SK-N-SH treated with all-trans-retinoic acid at 6 μM for 48 hours (cell line): ENCODE measurements around the gene RBM17.
"Not testable (repeated sequence)": the region's sequence is repeated elsewhere in the genome, so short reads cannot be mapped to it uniquely, and the experiment has no call there.

Source experiments
- ATAC-seq: fragments of 200-7000 bp; cut with Tn5 transposase; 3 replicates; pipeline ENCODE4 v1.9.1; 2020; ENCODE audit warnings: mild to moderate bottlenecking, moderate library complexity
- BACH2 ChIP-seq: fragments of 250-450 bp; sonication (Bioruptor Pico); IDR thresholded peaks from 2 replicates; pipeline ENCODE4 v1.9.0; 2021; ENCODE audit warnings: mild to moderate bottlenecking, borderline replicate concordance
- CSDC2 ChIP-seq: fragments of 250-450 bp; sonication (Bioruptor Pico); IDR thresholded peaks from 2 replicates; pipeline ENCODE4 v1.5.0; 2020; ENCODE audit warnings: mild to moderate bottlenecking, moderate library complexity
- ESRRG ChIP-seq: fragments of 250-450 bp; sonication (Bioruptor Pico); IDR thresholded peaks from 2 replicates; pipeline ENCODE4 v1.6.1; 2021; ENCODE audit warnings: mild to moderate bottlenecking
- GLIS3 ChIP-seq: fragments of 250-450 bp; sonication (Bioruptor Pico); IDR thresholded peaks from 2 replicates; pipeline ENCODE4 v1.5.0; 2020; ENCODE audit warnings: mild to moderate bottlenecking, moderate library complexity
- ISL1 ChIP-seq: fragments of 250-450 bp; sonication (Bioruptor Pico); IDR thresholded peaks from 2 replicates; pipeline ENCODE4 v2.1.2; 2022; ENCODE audit warnings: mild to moderate bottlenecking, moderate library complexity
- OSR1 ChIP-seq: fragments of 250-450 bp; sonication (Bioruptor Pico); IDR thresholded peaks from 2 replicates; pipeline ENCODE4 v1.8.0; 2022; ENCODE audit warnings: moderate library complexity, mild to moderate bottlenecking, inconsistent platforms
- PPARA ChIP-seq: fragments of 250-450 bp; sonication (Bioruptor Pico); IDR thresholded peaks from 2 replicates; pipeline ENCODE4 v1.5.0; 2020; ENCODE audit warnings: mild to moderate bottlenecking, borderline replicate concordance
- RARB ChIP-seq: fragments of 250-450 bp; sonication (Bioruptor Pico); IDR thresholded peaks from 2 replicates; pipeline ENCODE4 v1.8.0; 2021; ENCODE audit warnings: mild to moderate bottlenecking, moderate library complexity
- SNAI2 ChIP-seq: fragments of 250-450 bp; sonication (Bioruptor Pico); IDR thresholded peaks from 2 replicates; pipeline ENCODE4 v1.5.0; 2020; ENCODE audit warnings: mild to moderate bottlenecking, moderate library complexity
- TCF4 ChIP-seq: fragments of 250-450 bp; sonication (Bioruptor Pico); IDR thresholded peaks from 2 replicates; pipeline ENCODE4 v1.8.0; 2021; ENCODE audit warnings: mild to moderate bottlenecking, moderate library complexity, borderline replicate concordance
- TOX ChIP-seq: fragments of 250-450 bp; sonication (Bioruptor Pico); IDR thresholded peaks from 2 replicates; pipeline ENCODE4 v1.8.0; 2021; ENCODE audit warnings: mild to moderate bottlenecking, moderate library complexity, borderline replicate concordance
- ZC3H10 ChIP-seq: fragments of 250-450 bp; sonication (Bioruptor Pico); IDR thresholded peaks from 2 replicates; pipeline ENCODE4 v1.5.1; 2021; ENCODE audit warnings: mild to moderate bottlenecking, moderate library complexity
- ZFP3 ChIP-seq: fragments of 250-450 bp; sonication (Bioruptor Pico); IDR thresholded peaks from 2 replicates; pipeline ENCODE4 v1.5.0; 2020; ENCODE audit warnings: mild to moderate bottlenecking, moderate library complexity
- ZFP30 ChIP-seq: fragments of 450-650 bp; formaldehyde crosslinking; IDR thresholded peaks from 2 replicates; pipeline ENCODE4 v1.5.0; 2022; ENCODE audit warnings: mild to moderate bottlenecking, moderate library complexity
- ZNF565 ChIP-seq: fragments of 450-650 bp; formaldehyde crosslinking; conservative IDR thresholded peaks from 2 replicates; pipeline ENCODE4 v1.5.0; 2020; ENCODE audit warnings: low read depth, mild to moderate bottlenecking, moderate library complexity
- ZNF70 ChIP-seq: fragments of 450-650 bp; formaldehyde crosslinking; IDR thresholded peaks from 2 replicates; pipeline ENCODE4 v1.5.0; 2020; ENCODE audit warnings: mild to moderate bottlenecking, moderate library complexity
- ZNF8 ChIP-seq: fragments of 450-650 bp; formaldehyde crosslinking; IDR thresholded peaks from 2 replicates; pipeline ENCODE4 v1.5.0; 2020; ENCODE audit warnings: mild to moderate bottlenecking, moderate library complexity
- TF ChIP-seq, protein P1 (sequence below): fragments of 250-450 bp; sonication (Bioruptor Pico); IDR thresholded peaks from 2 replicates; pipeline ENCODE4 v1.5.1; 2021; ENCODE audit warnings: mild to moderate bottlenecking, moderate library complexity
- TF ChIP-seq, protein P2 (sequence below): fragments of 250-450 bp; sonication (Bioruptor Pico); IDR thresholded peaks from 2 replicates; pipeline ENCODE4 v1.8.0; 2021; ENCODE audit warnings: low read depth, mild to moderate bottlenecking, moderate library complexity, borderline replicate concordance
- TF ChIP-seq, protein P3 (sequence below): fragments of 250-450 bp; sonication (Bioruptor Pico); IDR thresholded peaks from 2 replicates; pipeline ENCODE4 v1.8.0; 2020; ENCODE audit warnings: mild to moderate bottlenecking, moderate library complexity, borderline replicate concordance
- TF ChIP-seq, protein P4 (sequence below): fragments of 250-450 bp; sonication (Bioruptor Pico); IDR thresholded peaks from 2 replicates; pipeline ENCODE4 v1.5.0; 2020; ENCODE audit warnings: mild to moderate bottlenecking, moderate library complexity

RBM17 gene

DNA sequence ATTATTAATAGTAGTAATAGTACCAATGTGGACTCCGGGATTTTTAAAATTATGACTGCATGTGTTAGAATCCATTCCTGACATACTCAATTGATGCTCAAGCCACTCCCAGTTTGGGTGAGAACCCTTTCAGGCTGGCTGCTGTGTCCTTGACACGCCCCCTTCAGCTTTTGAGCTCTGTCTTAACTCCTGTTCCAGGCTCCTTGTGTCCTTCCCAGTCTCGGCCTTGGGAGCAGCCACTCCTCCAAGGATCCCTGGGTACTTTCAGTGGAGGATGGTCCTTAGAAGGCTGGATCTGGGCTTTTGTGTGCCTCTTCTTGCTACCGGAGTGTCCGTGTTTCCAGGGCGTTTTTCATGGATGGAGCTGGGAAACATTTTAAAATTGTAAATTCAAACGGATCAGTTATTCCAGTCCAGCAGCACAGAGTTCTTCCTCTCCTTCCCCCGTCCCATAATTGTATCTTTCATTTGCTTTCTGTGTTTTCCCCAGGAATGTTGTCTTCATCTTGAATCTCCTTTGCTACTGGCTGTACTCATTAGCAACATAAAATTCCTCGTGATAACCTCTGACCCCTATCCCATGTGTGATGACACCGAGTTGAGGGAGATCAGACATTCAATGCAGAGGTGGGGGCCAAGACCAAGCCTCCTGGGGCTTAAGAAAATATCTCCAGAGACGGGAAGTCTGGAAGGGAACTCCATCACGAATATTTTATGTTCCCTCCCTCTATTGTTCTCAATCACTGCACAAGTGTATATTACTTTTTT is 73.9 kb downstream of the RBM17 start:
- TF ChIP-seq TCF4 (CRISPR knock-in tag) (no peak), TOX (no peak), ZFP30 (CRISPR knock-in tag) (no peak), ESRRG (CRISPR knock-in tag) (no peak), OSR1 (CRISPR knock-in tag) (no peak), ISL1 (CRISPR knock-in tag) (no peak), ZNF565 (CRISPR knock-in tag) (no peak), ZNF8 (no peak), PPARA (no peak)
- TF ChIP-seq, protein P1, sequence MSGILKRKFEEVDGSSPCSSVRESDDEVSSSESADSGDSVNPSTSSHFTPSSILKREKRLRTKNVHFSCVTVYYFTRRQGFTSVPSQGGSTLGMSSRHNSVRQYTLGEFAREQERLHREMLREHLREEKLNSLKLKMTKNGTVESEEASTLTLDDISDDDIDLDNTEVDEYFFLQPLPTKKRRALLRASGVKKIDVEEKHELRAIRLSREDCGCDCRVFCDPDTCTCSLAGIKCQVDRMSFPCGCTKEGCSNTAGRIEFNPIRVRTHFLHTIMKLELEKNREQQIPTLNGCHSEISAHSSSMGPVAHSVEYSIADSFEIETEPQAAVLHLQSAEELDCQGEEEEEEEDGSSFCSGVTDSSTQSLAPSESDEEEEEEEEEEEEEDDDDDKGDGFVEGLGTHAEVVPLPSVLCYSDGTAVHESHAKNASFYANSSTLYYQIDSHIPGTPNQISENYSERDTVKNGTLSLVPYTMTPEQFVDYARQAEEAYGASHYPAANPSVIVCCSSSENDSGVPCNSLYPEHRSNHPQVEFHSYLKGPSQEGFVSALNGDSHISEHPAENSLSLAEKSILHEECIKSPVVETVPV (CRISPR knock-in tag), result no peak
- no peak for ATAC-seq

DNA sequence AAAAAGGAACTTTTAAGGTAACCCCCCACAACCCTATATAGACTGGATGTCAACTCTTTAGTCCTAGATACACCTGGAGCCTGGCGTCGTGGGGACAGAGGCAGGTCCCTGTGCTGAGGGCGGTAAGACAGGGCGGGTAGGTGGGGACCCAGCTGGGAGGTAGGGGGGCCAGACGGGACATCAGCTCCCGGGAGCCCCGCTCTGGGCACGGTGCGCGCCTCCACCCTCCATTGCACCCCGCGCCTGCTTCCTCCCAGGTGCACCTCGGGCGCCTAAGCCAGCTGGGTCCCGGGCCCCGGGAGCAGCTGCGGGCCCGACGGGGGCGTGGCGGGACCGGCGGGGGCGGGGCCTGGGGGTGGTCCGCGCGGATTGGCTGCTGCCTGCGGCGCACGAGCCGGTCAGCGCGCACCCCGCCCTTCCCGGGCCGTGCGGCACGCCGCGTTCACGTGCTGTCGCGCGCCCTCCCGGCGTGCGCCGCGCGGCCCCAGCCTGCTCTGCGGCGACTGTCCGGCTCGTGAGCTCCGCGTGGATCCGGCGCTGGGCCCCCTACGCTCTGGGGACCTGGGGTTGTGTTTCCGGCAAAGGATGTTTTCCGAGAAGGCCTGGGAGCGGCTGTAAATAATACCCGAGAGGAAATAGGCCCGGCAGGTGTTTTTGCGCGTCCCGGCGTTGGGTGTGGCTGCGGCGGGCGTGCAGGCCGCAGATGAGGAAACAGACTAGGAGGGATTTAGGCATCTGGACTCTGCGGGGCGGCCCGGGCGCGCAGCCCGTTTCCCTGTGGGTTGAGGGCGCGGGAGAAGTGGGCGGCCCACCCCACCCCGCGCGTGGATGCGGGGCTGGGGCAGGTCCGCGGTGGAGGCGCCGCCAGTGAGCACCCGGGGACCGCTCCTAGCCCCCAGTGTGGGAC is 74.8 kb downstream of the RBM17 start:
- peak; percentile 96 for ATAC-seq
- TF ChIP-seq CSDC2 (CRISPR knock-in tag), result peak; percentile 50; the same call in 1 of the 2 replicates
- no peak for TF ChIP-seq GLIS3 (CRISPR knock-in tag)
- TF ChIP-seq ZFP3 (CRISPR knock-in tag), result peak; percentile 41; the same call in 1 of the 2 replicates
- TF ChIP-seq ZNF8, result no peak
- no peak for TF ChIP-seq ISL1 (CRISPR knock-in tag)
- TF ChIP-seq, protein P2, sequence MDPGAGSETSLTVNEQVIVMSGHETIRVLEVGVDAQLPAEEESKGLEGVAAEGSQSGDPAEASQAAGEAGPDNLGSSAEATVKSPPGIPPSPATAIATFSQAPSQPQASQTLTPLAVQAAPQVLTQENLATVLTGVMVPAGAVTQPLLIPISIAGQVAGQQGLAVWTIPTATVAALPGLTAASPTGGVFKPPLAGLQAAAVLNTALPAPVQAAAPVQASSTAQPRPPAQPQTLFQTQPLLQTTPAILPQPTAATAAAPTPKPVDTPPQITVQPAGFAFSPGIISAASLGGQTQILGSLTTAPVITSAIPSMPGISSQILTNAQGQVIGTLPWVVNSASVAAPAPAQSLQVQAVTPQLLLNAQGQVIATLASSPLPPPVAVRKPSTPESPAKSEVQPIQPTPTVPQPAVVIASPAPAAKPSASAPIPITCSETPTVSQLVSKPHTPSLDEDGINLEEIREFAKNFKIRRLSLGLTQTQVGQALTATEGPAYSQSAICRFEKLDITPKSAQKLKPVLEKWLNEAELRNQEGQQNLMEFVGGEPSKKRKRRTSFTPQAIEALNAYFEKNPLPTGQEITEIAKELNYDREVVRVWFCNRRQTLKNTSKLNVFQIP (CRISPR knock-in tag), result no peak

DNA sequence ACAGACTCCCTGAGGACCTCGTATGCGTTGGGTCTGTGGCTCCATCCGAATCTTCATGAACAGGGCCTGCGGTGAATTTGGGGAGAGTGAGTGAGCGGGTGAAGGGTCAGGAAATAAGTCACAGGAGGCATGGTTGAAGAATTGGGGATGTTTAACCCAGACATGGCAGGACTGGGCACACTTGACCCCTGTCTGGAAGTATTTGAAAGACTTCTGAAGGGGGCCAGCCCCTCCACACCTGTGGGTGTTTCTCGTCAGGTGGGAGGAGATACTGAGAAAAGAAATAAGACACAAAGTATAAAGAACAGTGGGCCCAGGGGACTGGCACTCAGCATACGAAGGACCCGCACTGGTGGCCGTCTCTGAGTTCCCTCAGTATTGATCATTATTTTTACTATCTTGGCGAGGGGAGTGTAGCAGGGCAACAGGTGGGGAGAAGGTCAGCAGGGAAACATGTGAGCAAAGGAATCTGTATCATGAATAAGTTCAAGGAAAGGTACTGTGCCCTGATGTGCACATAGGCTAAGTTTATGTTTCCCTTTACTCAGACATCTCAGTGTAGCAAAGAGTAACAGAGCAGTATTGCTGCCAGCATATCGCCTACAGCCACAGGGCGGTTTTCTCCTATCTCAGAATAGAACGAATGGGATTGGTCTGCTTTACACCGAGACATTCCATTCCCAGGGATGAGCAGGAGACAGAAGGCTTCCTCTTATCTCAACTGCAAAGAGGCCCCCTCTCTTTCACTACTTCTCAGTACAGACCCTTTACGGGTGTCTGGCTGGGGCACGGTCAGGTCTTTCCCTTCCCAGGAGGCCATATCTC is 75.6 kb downstream of the RBM17 start:
- TF ChIP-seq ZNF565 (CRISPR knock-in tag) (no peak), RARB (no peak)
- ATAC-seq, result no peak

DNA sequence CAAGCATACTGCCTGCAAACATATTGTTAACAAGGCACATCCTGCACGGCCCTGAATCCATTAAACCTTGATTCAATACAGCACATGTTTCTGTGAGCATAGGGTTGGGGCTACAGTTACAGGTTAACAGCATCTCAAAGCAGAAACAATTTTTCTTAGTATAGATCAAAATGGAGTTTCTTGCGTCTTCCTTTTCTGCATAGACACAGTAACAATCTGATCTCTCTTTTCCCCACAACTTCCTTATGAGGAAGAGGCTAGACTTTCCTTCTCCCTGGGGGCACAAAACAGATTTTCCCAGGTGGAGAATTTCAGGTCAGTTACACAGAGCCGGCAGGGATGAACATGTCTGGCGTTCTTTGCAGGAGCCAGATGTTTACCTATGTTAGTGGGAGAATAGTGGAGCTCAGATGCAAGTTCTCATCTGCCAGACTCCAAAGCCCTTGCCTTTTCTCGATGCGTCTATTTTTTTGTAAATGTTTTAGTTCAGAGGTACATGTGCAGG is 76.4 kb downstream of the RBM17 start:
- ATAC-seq, result no peak
- TF ChIP-seq RARB (no peak), SNAI2 (CRISPR knock-in tag) (no peak), ZNF565 (CRISPR knock-in tag) (no peak), ZNF70 (no peak), GLIS3 (CRISPR knock-in tag) (no peak), TOX (no peak), OSR1 (CRISPR knock-in tag) (no peak), ZC3H10 (CRISPR knock-in tag) (no peak), BACH2 (CRISPR knock-in tag) (no peak), CSDC2 (CRISPR knock-in tag) (no peak), PPARA (no peak)
- TF ChIP-seq, protein P3, sequence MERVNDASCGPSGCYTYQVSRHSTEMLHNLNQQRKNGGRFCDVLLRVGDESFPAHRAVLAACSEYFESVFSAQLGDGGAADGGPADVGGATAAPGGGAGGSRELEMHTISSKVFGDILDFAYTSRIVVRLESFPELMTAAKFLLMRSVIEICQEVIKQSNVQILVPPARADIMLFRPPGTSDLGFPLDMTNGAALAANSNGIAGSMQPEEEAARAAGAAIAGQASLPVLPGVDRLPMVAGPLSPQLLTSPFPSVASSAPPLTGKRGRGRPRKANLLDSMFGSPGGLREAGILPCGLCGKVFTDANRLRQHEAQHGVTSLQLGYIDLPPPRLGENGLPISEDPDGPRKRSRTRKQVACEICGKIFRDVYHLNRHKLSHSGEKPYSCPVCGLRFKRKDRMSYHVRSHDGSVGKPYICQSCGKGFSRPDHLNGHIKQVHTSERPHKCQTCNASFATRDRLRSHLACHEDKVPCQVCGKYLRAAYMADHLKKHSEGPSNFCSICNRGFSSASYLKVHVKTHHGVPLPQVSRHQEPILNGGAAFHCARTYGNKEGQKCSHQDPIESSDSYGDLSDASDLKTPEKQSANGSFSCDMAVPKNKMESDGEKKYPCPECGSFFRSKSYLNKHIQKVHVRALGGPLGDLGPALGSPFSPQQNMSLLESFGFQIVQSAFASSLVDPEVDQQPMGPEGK, result no peak
- TF ChIP-seq, protein P2 (CRISPR knock-in tag), result no peak
- TF ChIP-seq, protein P4, sequence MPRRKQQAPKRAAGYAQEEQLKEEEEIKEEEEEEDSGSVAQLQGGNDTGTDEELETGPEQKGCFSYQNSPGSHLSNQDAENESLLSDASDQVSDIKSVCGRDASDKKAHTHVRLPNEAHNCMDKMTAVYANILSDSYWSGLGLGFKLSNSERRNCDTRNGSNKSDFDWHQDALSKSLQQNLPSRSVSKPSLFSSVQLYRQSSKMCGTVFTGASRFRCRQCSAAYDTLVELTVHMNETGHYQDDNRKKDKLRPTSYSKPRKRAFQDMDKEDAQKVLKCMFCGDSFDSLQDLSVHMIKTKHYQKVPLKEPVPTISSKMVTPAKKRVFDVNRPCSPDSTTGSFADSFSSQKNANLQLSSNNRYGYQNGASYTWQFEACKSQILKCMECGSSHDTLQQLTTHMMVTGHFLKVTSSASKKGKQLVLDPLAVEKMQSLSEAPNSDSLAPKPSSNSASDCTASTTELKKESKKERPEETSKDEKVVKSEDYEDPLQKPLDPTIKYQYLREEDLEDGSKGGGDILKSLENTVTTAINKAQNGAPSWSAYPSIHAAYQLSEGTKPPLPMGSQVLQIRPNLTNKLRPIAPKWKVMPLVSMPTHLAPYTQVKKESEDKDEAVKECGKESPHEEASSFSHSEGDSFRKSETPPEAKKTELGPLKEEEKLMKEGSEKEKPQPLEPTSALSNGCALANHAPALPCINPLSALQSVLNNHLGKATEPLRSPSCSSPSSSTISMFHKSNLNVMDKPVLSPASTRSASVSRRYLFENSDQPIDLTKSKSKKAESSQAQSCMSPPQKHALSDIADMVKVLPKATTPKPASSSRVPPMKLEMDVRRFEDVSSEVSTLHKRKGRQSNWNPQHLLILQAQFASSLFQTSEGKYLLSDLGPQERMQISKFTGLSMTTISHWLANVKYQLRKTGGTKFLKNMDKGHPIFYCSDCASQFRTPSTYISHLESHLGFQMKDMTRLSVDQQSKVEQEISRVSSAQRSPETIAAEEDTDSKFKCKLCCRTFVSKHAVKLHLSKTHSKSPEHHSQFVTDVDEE (CRISPR knock-in tag), result no peak
- TF ChIP-seq, all 23 proteins: peak for 0

DNA sequence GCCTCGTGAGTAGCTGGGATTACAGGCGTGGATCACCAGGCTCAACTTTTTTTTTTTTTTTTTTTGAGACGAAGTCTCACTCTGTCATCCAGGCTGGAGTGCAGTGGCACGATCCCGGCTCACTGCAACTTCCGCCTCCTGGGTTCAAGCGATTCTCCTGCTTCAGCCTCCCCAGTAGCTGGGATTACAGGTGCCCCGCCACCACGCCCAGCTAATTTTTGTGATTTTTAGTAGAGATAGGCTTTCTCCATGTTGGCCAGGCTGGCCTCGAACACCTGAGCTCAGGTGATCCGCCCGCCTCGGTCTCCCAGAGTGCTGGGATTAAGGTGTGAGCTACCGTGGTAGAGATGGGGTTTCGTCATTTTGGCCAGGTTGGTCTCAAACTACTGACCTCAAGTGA is 77.1 kb downstream of the RBM17 start:
- ATAC-seq, result not testable (repeated sequence)
